HG03196 (cell line): ENCODE data around the gene FILIP1.
"Not testable (repeated sequence)": the region's sequence is repeated elsewhere in the genome, so short reads cannot be mapped to it uniquely, and the experiment has no call there.

Experiments
- ATAC-seq: cut with Tn5 transposase; IDR thresholded peaks from one replicate; pipeline ENCODE4 v1.9.1; 2021; ENCODE audit not compliant: unreplicated experiment

FILIP1 gene

GRCh38 chr6:75463061-75463460, 30.5 kb downstream of the FILIP1 start:
- ATAC-seq, result no peak

DNA sequence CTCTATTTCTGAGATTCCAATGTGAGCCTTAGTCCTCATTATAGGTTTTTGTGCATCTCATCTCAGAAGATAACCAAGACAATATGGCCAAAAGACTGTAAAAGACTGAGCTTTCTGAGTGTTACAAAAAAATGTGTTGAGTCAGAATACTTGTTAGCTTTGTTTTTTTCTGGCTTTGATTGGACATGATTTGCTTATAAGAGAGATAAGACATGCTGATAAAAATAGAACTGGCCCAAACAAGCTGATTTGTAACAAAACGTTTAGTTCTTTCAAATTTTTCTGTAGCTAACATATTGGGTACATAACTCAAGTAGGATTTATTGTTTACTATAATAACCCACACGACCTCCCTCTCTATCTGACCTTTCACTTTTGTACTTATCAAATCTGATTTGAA, 32.9 kb downstream of the FILIP1 start:
- no peak for ATAC-seq

DNA sequence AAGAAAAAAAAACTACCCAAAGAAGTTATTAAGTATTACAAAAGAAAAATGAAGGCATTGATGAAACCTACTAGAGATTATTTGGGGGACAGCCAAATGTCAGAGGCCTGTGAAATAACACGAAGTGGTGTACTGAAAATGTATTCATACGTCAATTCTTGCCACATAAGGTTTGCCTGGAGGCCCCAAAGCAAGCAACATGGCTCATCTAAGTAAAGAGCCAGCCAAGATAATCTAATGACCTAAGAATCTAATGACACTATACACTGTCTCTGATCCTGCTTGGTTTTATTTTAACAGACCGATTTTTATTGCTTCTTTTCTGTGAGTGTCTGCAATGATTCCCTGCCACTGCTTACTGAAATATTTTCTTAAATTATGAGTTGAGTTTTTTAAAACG, 34.7 kb downstream of the FILIP1 start:
- no peak for ATAC-seq

DNA sequence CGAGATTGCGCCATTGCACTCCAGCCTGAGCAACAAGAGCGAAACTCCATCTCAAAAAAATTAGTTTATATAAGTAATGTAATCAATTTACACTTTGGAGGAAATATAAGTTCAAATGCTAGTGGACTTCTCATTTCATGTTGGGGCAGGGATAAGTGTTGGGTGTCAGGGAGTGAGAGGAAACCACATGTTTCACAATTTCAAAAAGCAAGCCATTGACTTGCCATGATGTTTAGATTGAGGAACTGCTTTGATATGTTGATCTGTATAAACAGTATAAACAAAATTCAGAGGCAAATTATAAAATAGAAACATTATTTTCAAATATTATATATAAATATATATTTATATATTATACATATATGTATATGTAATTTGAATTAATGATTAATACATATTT, 42.7 kb downstream of the FILIP1 start:
- ATAC-seq, result no peak

- ATAC-seq, result no peak
Observed at GRCh38 chr6:75449630-75450206, 43.9 kb downstream of the FILIP1 start.

GRCh38 chr6:75446241-75446880, 47.2 kb downstream of the FILIP1 start:
- ATAC-seq, result no peak

- no peak for ATAC-seq
Observed at GRCh38 chr6:75445738-75446137, 47.9 kb downstream of the FILIP1 start.

- ATAC-seq, result no peak
Observed at GRCh38 chr6:75444899-75445298, 48.7 kb downstream of the FILIP1 start.

DNA sequence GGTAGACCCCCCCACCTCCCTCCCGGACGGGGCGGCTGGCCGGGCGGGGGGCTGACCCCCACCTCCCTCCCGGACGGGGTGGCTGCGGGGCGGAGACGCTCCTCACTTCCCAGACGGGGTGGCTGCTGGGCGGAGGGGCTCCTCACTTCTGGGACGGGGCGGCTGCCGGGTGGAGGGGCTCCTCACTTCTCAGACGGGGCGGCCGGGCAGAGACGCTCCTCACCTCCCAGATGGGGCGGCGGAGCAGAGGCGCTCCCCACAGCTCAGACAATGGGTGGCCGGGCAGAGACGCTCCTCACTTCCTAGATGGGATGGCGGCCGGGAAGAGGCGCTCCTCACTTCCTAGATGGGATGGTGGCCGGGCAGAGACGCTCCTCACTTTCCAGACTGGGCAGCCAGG, 51.7 kb downstream of the FILIP1 start:
- not testable (repeated sequence) for ATAC-seq

DNA sequence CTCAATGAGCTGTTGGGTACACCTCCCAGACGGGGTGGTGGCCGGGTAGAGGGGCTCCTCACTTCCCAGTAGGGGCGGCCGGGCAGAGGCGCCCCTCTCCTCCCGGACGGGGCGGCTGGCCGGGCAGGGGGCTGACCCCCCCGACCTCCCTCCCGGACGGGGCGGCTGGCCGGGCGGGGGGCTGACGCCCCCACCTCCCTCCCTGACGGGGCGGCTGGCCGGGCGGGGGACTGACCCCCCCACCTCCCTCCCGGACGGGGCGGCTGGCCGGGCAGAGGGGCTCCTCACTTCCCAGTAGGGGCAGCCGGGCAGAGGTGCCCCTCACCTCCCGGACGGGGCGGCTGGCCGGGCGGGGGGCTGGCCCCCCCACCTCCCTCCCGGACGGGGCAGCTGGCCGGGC, 52.1 kb downstream of the FILIP1 start:
- ATAC-seq, result not testable (repeated sequence)

DNA sequence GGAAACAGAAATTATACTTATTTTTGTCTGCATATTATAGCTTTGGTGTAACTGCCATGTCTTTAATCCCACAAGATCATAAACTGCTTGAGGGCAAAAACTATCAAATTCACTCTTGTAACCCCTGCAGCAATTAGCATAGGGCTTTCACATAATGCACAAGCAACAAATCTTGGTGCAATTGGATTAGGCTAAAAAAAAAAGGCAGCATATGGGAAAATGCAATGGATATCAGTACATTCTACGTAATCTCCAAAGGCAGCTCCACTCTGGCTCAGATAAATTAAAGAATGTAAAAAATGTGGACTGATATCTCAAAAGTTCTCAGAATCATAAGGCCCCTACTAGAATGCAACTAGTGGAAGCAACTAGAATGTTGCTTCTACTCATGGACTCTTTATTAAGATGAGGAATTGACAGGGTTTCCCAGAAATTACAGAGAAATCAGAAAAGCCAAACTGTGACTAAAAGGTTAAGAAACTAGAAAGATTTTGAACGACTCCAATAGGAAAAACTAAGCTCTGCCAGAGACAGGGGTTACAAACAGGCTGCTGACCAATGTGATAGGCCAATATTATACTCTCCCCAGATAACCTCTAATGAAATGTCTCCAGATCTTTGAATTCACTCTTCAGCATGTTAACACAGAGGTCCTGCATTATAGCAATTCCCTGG, 55.0 kb downstream of the FILIP1 start:
- no peak for ATAC-seq

DNA sequence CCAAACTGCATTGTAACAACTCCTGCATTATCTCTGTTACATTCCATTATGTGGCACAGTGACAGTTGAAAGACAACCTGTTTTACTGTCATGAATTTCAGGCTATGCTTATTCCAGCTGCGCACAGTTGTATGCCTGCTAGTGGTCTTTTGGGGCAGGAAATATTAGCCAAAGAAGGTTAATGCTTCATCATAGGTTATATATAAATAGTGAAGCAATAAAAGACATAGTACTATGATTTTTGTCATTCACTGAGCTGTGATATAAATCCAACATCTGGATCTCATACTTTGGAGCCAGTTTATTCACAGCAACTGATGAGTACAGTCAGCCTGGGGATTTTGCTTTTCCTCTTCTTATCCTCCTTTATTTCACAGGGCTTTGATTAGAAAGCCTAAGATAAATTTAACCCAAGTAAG, 55.6 kb downstream of the FILIP1 start:
- no peak for ATAC-seq

GRCh38 chr6:75437421-75437891, 56.1 kb downstream of the FILIP1 start:
- ATAC-seq, result no peak

DNA sequence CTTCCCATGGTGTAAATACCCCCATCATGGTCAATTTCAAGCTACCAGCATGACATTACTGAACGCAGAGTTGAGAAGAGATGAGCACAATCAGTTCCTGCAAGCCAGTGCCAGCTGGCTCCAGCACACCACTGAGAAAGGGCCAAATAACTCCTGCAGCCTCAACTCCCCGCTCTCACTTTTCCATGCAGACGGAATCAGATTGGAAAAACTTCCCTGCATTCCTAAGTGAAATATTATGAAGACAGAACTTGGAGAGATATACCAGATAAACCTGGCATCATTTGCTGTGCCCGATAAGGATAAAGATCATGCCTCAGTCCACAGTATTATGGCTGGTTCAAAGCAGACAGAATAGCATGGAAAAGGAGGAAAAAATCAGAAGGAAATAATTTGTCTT, 56.7 kb downstream of the FILIP1 start:
- ATAC-seq, result no peak

GRCh38 chr6:75432809-75433208, 60.8 kb downstream of the FILIP1 start:
- not testable (repeated sequence) for ATAC-seq

- ATAC-seq, result no peak
Observed at GRCh38 chr6:75431379-75431778, 62.2 kb downstream of the FILIP1 start.

- no peak for ATAC-seq
Observed at GRCh38 chr6:75430631-75431325, 62.8 kb downstream of the FILIP1 start.

- ATAC-seq, result no peak
Observed at GRCh38 chr6:75429061-75429703, 64.4 kb downstream of the FILIP1 start.

GRCh38 chr6:75428204-75428603, 65.4 kb downstream of the FILIP1 start:
- no peak for ATAC-seq

- no peak for ATAC-seq
Observed at GRCh38 chr6:75427329-75427728, 66.3 kb downstream of the FILIP1 start.
